AG09309 (cell line): ENCODE measurements around the gene GPR15LG.
"Not testable (repeated sequence)": the region's sequence is repeated elsewhere in the genome, so short reads cannot be mapped to it uniquely, and the experiment has no call there.

ENCODE experiments used
- DNase-seq: peaks from one replicate; pipeline ENCODE4 v3.0.0-alpha.2; 2010; ENCODE audit warnings: low read depth
- H3K4me3 ChIP-seq: 2 replicates; pipeline ENCODE4 v1.5.1; 2011; ENCODE audit warnings: mild to moderate bottlenecking, low read depth, low read length, moderate library complexity; ENCODE audit not compliant: control insufficient read depth
- TF ChIP-seq, protein P1 (sequence below): IDR thresholded peaks from 2 replicates; pipeline ENCODE4 v1.5.1; 2011; ENCODE audit warnings: mild to moderate bottlenecking, low read depth, low read length, inconsistent platforms; ENCODE audit not compliant: insufficient read depth, control insufficient read depth; ENCODE audit errors: missing control alignments

The GPR15LG gene

DNA sequence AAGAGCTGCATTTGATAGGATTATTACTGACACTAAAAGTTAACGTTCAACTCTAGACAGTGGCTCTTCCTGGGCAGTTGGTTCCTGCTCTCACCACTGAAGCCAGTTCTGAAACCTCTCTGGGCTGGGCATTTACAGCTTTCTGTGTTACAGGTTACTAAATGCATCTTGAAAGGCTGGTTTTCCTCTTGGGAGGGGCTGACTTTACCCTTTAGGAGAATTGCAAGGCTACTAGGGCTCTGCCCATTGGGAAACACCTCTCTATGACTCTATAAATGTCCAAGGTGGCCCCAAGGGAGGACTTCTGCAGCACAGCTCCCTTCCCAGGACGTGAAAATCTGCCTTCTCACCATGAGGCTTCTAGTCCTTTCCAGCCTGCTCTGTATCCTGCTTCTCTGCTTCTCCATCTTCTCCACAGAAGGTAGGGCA is at the start of gene GPR15LG:
TSS of gene GPR15LG (plus strand) at position 301 of the 429 bp plus-strand sequence. CDS start at position 352, 51 bp downstream.
- DNase-seq = no peak
- TF ChIP-seq, protein P1, sequence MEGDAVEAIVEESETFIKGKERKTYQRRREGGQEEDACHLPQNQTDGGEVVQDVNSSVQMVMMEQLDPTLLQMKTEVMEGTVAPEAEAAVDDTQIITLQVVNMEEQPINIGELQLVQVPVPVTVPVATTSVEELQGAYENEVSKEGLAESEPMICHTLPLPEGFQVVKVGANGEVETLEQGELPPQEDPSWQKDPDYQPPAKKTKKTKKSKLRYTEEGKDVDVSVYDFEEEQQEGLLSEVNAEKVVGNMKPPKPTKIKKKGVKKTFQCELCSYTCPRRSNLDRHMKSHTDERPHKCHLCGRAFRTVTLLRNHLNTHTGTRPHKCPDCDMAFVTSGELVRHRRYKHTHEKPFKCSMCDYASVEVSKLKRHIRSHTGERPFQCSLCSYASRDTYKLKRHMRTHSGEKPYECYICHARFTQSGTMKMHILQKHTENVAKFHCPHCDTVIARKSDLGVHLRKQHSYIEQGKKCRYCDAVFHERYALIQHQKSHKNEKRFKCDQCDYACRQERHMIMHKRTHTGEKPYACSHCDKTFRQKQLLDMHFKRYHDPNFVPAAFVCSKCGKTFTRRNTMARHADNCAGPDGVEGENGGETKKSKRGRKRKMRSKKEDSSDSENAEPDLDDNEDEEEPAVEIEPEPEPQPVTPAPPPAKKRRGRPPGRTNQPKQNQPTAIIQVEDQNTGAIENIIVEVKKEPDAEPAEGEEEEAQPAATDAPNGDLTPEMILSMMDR = no peak
- H3K4me3 ChIP-seq = no peak within 1 kb of the TSS

DNA sequence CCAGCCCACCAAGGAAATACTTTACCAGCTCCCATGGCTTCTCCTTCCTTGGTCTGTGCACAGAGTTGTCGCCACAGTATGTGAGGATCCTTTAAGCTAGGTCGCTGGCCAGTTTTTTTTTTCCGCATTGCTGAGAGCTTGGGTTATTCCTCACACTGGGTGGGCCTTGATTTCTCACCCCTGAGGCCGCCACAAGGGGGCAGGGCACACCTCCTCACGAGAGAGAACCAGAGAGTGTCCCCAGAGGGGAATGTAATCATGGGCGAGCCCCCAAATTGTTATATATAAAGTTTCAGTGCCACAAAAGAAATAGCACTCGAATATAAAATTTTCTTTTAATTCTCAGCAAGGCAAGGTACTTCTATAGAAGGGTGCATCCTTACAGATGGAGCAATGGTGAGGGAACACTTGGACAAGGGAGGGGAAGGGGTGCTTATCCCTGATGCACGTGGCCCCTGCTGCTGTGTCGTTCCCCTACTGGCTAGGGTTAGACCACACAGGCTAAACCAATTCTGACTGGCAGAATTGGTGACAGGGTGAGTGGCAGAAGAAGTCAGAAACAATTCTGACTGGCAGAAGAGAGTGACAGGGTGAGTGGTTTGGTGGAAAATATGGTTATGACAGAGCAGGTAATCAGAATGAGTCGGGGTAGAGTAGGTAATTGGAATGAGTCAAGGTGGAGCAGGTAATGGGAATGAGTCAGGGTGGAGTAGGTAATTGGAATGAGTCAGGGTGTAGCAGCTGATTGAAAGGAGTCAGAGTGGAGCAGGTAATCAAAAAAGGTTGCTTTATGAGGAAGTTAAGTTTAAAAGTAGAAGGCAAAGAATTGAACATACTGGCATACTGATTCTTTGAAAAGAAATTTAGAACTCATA is 47.5 kb upstream of the GPR15LG start:
- not testable (repeated sequence) for H3K4me3 ChIP-seq, DNase-seq

DNA sequence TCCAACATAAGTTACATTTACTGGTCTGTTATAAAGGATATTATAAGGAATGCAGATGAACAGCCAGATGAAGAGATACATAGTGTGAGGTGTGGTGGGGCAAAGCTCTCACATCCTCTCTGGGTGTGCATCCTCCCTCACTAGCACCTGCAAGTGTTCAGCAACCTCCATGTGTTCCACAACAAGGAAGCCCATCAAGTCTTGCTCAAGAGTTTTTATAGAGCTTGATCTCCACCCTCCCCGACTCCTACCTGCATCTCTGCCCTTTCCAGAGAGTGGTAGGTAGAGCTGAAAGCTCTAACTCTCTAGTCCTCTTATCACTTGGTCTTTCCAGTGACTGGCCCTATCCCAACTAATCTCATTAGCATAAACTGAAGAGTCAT is 46.8 kb upstream of the GPR15LG start:
- DNase-seq = no peak
- H3K4me3 ChIP-seq = no peak overlapping the region
- TF ChIP-seq, protein P1 = no peak

GRCh38 chr10:84135836-84136235 is 37.8 kb upstream of the GPR15LG start:
- TF ChIP-seq, protein P1 = no peak
- no peak for DNase-seq
- H3K4me3 ChIP-seq = no peak overlapping the region

DNA sequence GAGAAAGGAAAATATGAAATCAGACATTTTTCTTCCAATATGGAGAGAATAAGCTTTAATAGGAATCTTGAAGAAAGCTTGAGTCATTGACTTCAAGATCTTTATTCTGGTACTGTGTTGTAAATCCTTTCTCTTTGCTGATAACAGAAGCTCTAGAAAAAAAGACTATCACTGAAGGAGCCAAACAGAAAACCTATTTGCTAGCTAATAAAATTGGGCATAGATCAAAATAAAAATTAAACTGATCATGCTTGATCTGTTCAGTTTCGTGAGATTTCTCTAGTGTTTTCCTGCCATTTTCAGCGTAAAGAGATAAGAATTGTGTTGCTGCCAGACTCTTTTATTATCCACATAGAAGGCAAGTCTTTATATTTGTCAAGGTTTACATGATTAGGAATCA is 35.8 kb upstream of the GPR15LG start:
- H3K4me3 ChIP-seq = no peak overlapping the region
- no peak for DNase-seq
- TF ChIP-seq, protein P1 = no peak

GRCh38 chr10:84138478-84139125 is 35.0 kb upstream of the GPR15LG start:
- TF ChIP-seq, protein P1 = no peak
- no peak for DNase-seq
- H3K4me3 ChIP-seq = peak overlapping the region; percentile 27
